ENCODE data around the gene NHEJ1. TPM values are rescaled to one million over a fixed set of nuclear protein-coding genes. Genes with fewer than 3 reads are reported as not detected.

Gene NHEJ1
- total and polyA plus RNA-seq, 2 of the 13 experiments (the other 11 are each of a cell fraction or from before 2014, with no cell fraction given), result 30.0 to 30.7 TPM

GRCh38 chr2:219175928-219176817 lies 15.6 kb upstream of the NHEJ1 start (continued):
- 0 out of 2 replicates have a peak, but pooled peaks have one; percentile 11 for TF ChIP-seq SNAPC4 (CRISPR knock-in tag; IDR thresholded peaks at IDR 0.05)
- no peak for TF ChIP-seq ZNF362 (CRISPR knock-in tag; IDR thresholded peaks at IDR 0.05; ENCODE audit: borderline replicate concordance)
- TF ChIP-seq ZNF318 (CRISPR knock-in tag; IDR thresholded peaks at IDR 0.05), result peak; percentile 9; the same call in 1 of the 2 replicates
- 0 out of 2 replicates have a peak, but pooled peaks have one; percentile 41 for TF ChIP-seq ZC3H4 (CRISPR knock-in tag; IDR thresholded peaks at IDR 0.05; ENCODE audit: borderline replicate concordance)
- no peak for TF ChIP-seq IRF1 (CRISPR knock-in tag; IDR thresholded peaks at IDR 0.05; ENCODE audit: low read depth)
- no peak for TF ChIP-seq SALL1 (CRISPR knock-in tag; IDR thresholded peaks at IDR 0.05)
- 0 out of 2 replicates have a peak, but pooled peaks have one; percentile 13 for TF ChIP-seq HIVEP1 (CRISPR knock-in tag; IDR thresholded peaks at IDR 0.05)

Measured in HepG2 (cell line).